ENCODE measurements around the gene SELENON. TPM values are rescaled to one million over a fixed set of nuclear protein-coding genes. Genes with fewer than 3 reads are reported as not detected.
A peak's percentile ranks its signal among the peaks of the same experiment; 100 is the strongest.

Gene SELENON
- total RNA-seq, 1 donor = 33.7 TPM

- H3K36me3 ChIP-seq (ENCODE audit: insufficient read depth, low read length) = peaks cover 69% of the 10 kb centered on the region
- peaks cover 22% of the 10 kb centered on the region for H3K4me1 ChIP-seq (ENCODE audit: insufficient read depth, low read length)
Measured at GRCh38 chr1:25809283-25809926, 9.4 kb downstream of the SELENON start.

GRCh38 chr1:25809929-25810328 is 9.9 kb downstream of the SELENON start:
- Histone ChIP-seq H3K4me2 (ENCODE audit: insufficient read depth, low read length) (no peak overlapping the region), H3K4me1 (ENCODE audit: insufficient read depth, low read length) (peaks cover 17% of the 10 kb centered on the region), H3K27ac (ENCODE audit: low read depth, low read length) (no peak overlapping the region), H3K79me2 (ENCODE audit: insufficient read depth, low read length) (peaks cover 2% of the 10 kb centered on the region), H2AFZ (ENCODE audit: low read length) (no peak overlapping the region), H3K4me3 (ENCODE audit: insufficient read depth, low read length) (no peak overlapping the region), H3K9me3 (ENCODE audit: low read depth, low read length) (no peaks in the 10 kb centered on the region), H4K20me1 (ENCODE audit: insufficient read depth, low read length) (peaks cover 22% of the 10 kb centered on the region), H3K27me3 (ENCODE audit: insufficient read depth, low read length) (no peaks in the 10 kb centered on the region), H3K36me3 (ENCODE audit: insufficient read depth, low read length) (peaks cover 65% of the 10 kb centered on the region)
- no peak for TF ChIP-seq CTCF (IDR thresholded peaks at IDR 0.05; ENCODE audit: extremely low read depth, low read depth, low read length)
- peak; percentile 58 for DNase-seq (ENCODE audit: insufficient read length, low spot score, missing footprints)

More at GRCh38 chr1:25809283-25809926, 9.4 kb downstream of the SELENON start:
- Histone ChIP-seq H3K27me3 (ENCODE audit: insufficient read depth, low read length) (no peaks in the 10 kb centered on the region), H3K79me2 (ENCODE audit: insufficient read depth, low read length) (peaks cover 6% of the 10 kb centered on the region), H4K20me1 (ENCODE audit: insufficient read depth, low read length) (peaks cover 22% of the 10 kb centered on the region), H2AFZ (ENCODE audit: low read length) (no peak overlapping the region), H3K27ac (ENCODE audit: low read depth, low read length) (no peak overlapping the region), H3K4me2 (ENCODE audit: insufficient read depth, low read length) (no peak overlapping the region), H3K4me3 (ENCODE audit: insufficient read depth, low read length) (no peak overlapping the region), H3K9me3 (ENCODE audit: low read depth, low read length) (no peaks in the 10 kb centered on the region)
- DNase-seq (ENCODE audit: insufficient read length, low spot score, missing footprints) = peak; percentile 53
- no peak for TF ChIP-seq CTCF (IDR thresholded peaks at IDR 0.05; ENCODE audit: extremely low read depth, low read depth, low read length)

- peaks cover 22% of the 10 kb centered on the region for H4K20me1 ChIP-seq (ENCODE audit: insufficient read depth, low read length)
- H3K4me2 ChIP-seq (ENCODE audit: insufficient read depth, low read length) = no peak overlapping the region
- TF ChIP-seq CTCF (IDR thresholded peaks at IDR 0.05; ENCODE audit: extremely low read depth, low read depth, low read length) = peak; percentile 90
- H3K9me3 ChIP-seq (ENCODE audit: low read depth, low read length) = no peaks in the 10 kb centered on the region
- DNase-seq (ENCODE audit: insufficient read length, low spot score, missing footprints) = peak; percentile 97
- no peak overlapping the region for H2AFZ ChIP-seq (ENCODE audit: low read length)
- no peaks in the 10 kb centered on the region for H3K79me2 ChIP-seq (ENCODE audit: insufficient read depth, low read length)
- H3K27ac ChIP-seq (ENCODE audit: low read depth, low read length) = no peak overlapping the region
- no peak overlapping the region for H3K4me3 ChIP-seq (ENCODE audit: insufficient read depth, low read length)
- peaks cover 64% of the 10 kb centered on the region for H3K36me3 ChIP-seq (ENCODE audit: insufficient read depth, low read length)
- H3K4me1 ChIP-seq (ENCODE audit: insufficient read depth, low read length) = peaks cover 10% of the 10 kb centered on the region
- H3K27me3 ChIP-seq (ENCODE audit: insufficient read depth, low read length) = no peaks in the 10 kb centered on the region
Measured at GRCh38 chr1:25810341-25811299, 10.6 kb downstream of the SELENON start.
